C4-2B (cell line): ENCODE results near the gene C3orf52.

Experiments used
- ZFX ChIP-seq: fragments of 450-650 bp; IDR thresholded peaks from 2 replicates; pipeline ENCODE4 v1.6.1; 2017
- TF ChIP-seq, protein P1 (sequence below): fragments of 450-650 bp; conservative IDR thresholded peaks from 2 replicates; pipeline ENCODE4 v1.5.1; 2017; ENCODE audit warnings: mild to moderate bottlenecking

DNA sequence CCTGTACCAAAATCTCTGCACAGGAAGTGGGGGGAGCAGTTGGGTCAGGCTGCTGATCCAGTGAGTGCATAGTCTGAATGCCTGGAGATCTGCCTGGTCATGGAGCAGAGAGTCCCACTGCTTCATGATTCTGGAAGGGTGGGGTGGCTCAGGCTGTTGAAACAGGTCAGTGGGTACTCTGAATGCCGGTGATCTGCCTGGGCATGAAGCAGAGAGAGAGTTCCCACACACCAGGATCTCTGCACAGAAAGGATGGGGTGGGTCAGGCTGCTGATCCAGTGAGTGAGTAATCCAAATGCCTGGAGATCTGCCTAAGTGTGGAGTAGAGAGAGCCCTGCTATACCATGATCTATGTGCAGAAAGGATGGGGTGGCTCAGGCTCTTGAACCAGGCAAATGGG is 62.9 kb downstream of the C3orf52 start:
- TF ChIP-seq ZFX, result no peak
- TF ChIP-seq, protein P1, sequence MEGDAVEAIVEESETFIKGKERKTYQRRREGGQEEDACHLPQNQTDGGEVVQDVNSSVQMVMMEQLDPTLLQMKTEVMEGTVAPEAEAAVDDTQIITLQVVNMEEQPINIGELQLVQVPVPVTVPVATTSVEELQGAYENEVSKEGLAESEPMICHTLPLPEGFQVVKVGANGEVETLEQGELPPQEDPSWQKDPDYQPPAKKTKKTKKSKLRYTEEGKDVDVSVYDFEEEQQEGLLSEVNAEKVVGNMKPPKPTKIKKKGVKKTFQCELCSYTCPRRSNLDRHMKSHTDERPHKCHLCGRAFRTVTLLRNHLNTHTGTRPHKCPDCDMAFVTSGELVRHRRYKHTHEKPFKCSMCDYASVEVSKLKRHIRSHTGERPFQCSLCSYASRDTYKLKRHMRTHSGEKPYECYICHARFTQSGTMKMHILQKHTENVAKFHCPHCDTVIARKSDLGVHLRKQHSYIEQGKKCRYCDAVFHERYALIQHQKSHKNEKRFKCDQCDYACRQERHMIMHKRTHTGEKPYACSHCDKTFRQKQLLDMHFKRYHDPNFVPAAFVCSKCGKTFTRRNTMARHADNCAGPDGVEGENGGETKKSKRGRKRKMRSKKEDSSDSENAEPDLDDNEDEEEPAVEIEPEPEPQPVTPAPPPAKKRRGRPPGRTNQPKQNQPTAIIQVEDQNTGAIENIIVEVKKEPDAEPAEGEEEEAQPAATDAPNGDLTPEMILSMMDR, result no peak
